Measurements from ENCODE around the gene SERPINE1.
A peak's percentile ranks its signal among the peaks of the same experiment; 100 is the strongest.

The SERPINE1 gene

DNA sequence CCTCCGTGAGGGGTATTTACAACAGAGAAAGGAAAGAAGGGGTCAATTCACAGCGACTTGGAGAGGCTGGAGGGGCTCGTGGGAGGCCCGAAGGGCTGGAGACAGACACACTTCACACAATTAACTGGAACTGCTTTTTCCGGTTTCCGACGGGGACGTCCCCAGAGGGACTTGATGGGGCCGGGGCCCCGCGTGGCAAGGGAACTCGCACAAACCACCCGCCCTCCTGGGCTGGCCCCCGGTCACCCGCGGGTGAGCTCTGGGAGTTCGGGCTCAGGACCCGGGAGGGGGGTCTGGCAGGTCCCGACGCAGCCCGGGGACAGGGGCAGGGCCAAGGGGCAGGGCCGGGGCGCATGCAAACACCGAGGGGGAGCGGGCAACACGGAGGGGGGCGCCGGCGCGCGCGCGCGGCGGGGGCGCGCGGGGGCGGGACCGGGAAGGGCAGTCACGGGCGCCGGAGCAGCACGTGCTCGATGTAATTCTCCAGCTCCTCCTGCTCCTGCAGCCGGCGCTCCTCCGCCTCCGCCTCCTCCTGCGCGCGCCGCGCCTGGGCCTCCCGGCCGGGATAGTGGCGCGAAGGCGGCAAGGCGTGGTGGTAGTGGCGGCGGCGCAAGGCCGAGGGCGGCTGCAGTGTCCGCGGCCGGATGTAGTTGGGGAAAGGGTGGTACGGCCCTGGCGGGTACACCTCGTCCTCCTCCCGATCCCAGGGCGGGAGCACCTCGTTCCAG, 35.8 kb downstream of the SERPINE1 start:
- peak; percentile 35 to 52 for ATAC-seq (replicated peaks)
- no peak for DNase-seq

GRCh38 chr7:101163279-101164070, 36.6 kb downstream of the SERPINE1 start:
- no peak for ATAC-seq (replicated peaks)
- Mint-ChIP-seq H3K27me3 (peaks cover 36 to 46% of the 10 kb centered on the region in 2 donors), H3K27ac (no peak overlapping the region), H3K9me3 (peaks cover 2 to 3% of the 10 kb centered on the region in 2 donors), H3K36me3 (peaks cover 19 to 30% of the 10 kb centered on the region in 2 donors), H3K4me3 (peak overlapping the region; percentile 78 to 84), H3K4me1 (peaks cover 29 to 60% of the 10 kb centered on the region in 2 donors)
- no peak for DNase-seq

More for the DNA sequence above, 35.8 kb downstream of the SERPINE1 start:
- H3K27ac Mint-ChIP-seq, result peak overlapping the region; percentile 85
- H3K4me3 Mint-ChIP-seq, result peak overlapping the region; percentile 75 to 84
- H3K36me3 Mint-ChIP-seq, result peaks cover 19 to 34% of the 10 kb centered on the region in 2 donors
- peaks cover 29 to 38% of the 10 kb centered on the region in 2 donors for H3K27me3 Mint-ChIP-seq
- H3K9me3 Mint-ChIP-seq, result peaks cover 2 to 3% of the 10 kb centered on the region in 2 donors
- peaks cover 26 to 59% of the 10 kb centered on the region in 2 donors for H3K4me1 Mint-ChIP-seq

DNA sequence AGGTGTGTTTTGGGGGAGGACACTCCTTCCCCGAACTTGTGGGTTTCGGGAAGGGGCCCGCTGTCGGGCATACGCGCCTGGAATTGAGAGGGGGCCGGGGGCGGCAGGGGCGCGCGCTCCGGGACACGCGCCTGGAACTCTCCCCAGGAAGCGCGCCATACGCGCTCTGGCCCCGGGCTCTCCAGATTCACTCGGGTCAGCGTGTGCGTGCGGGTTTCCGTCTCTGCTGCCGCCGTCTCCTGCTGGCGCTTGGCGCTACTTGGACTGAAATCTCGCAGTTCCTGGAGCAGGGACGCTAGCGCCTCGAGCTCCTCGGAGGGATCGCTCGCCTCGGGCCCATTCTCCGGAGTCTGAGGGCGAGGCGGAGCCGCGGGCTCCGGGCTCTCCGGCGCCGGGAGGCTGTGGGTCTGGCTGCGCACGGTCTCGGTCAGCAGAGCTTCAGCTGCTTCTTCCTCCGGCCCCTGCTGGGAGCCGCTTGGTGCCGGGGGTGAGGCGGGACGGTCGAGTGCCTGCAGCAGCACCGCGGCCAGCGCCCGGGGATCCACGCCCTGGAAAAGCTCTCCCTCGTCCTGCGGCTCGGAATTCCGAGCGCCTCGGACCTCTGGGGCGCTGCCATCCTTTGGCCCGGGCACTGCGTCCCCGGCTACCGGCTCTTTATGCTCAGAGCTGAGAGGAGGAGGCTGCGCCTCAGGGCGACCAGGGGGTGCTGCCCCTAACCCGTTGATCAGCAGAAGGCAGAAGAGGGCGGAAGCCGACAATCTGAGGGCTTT, 37.4 kb downstream of the SERPINE1 start:
- peaks cover 16 to 22% of the 10 kb centered on the region in 2 donors for H3K36me3 Mint-ChIP-seq
- H3K4me3 Mint-ChIP-seq, result peak overlapping the region; percentile 48 to 84
- no peak for ATAC-seq (replicated peaks)
- H3K4me1 Mint-ChIP-seq, result peaks cover 34 to 66% of the 10 kb centered on the region in 2 donors
- H3K27me3 Mint-ChIP-seq, result peaks cover 44 to 54% of the 10 kb centered on the region in 2 donors
- H3K9me3 Mint-ChIP-seq, result peaks cover 2 to 3% of the 10 kb centered on the region in 2 donors
- H3K27ac Mint-ChIP-seq, result peak overlapping the region; percentile 86
- DNase-seq, result no peak

GRCh38 chr7:101165075-101165957, 38.4 kb downstream of the SERPINE1 start, which contains the start of gene VGF:
Gene VGF (minus strand): TSS chr7:101165569. CDS start chr7:101164843, 726 bp downstream.
- ATAC-seq (replicated peaks), result peak; percentile 82 to 84
- H3K27ac Mint-ChIP-seq, result peak within 1 kb of the TSS; percentile 98
- H3K4me1 Mint-ChIP-seq, result peaks cover 43 to 76% of the 10 kb centered on the region in 2 donors
- DNase-seq, result peak; percentile 83
- H3K27me3 Mint-ChIP-seq, result peaks cover 55 to 64% of the 10 kb centered on the region in 2 donors
- H3K4me3 Mint-ChIP-seq, result peak within 1 kb of the TSS; percentile 84 to 94
- peaks cover 6 to 11% of the 10 kb centered on the region in 2 donors for H3K36me3 Mint-ChIP-seq
- peaks cover 2 to 3% of the 10 kb centered on the region in 2 donors for H3K9me3 Mint-ChIP-seq

DNA sequence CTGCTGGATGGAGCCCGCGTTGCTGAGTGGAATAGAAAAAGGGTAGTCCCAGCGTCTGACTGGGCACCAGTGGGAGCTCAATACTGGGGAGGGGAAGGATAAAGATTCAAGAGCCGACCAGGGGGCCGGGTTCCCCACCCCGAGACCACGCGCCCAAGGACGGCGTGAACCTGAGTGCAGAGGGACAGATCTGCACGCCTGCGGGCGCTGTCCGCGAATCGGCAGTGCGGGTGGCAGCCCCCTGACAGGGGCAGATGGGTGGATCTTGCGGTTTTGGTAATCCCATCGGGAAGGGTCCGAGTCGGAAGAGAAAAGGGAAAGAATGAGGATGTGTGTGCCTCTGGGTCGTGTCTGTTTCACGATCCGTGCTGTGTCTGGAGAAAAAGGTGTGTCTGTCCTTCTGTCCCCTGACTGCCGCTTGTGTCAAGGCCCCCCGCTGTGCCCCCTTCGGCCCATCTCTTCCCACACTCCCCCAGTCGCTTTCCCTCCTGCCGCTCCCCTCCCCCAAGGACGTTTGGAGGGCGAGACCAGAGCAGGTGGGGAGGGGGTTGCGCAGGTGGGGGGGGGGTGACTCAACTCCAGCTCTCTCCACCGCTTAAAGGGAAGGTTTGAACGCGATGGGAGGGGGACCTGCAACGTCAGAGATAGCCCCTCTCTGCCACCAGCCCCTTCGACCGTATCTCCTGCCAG, 39.2 kb downstream of the SERPINE1 start:
- ATAC-seq (replicated peaks), result no peak
- H3K4me1 Mint-ChIP-seq, result peaks cover 48 to 84% of the 10 kb centered on the region in 2 donors
- peak overlapping the region; percentile 84 to 94 for H3K4me3 Mint-ChIP-seq
- H3K9me3 Mint-ChIP-seq, result peaks cover 2 to 3% of the 10 kb centered on the region in 2 donors
- H3K27ac Mint-ChIP-seq, result peak overlapping the region; percentile 98
- DNase-seq, result no peak
- peaks cover 62 to 72% of the 10 kb centered on the region in 2 donors for H3K27me3 Mint-ChIP-seq
- H3K36me3 Mint-ChIP-seq, result peaks cover 4 to 10% of the 10 kb centered on the region in 2 donors

- H3K9me3 Mint-ChIP-seq, result peaks cover 2 to 3% of the 10 kb centered on the region in 2 donors
- no peak for DNase-seq
- H3K4me3 Mint-ChIP-seq, result peak overlapping the region; percentile 84 to 94
- peaks cover 53 to 89% of the 10 kb centered on the region in 2 donors for H3K4me1 Mint-ChIP-seq
- ATAC-seq (replicated peaks), result no peak
- no peak overlapping the region for H3K27ac Mint-ChIP-seq
- H3K27me3 Mint-ChIP-seq, result peaks cover 67 to 77% of the 10 kb centered on the region in 2 donors
- peaks cover 3 to 10% of the 10 kb centered on the region in 2 donors for H3K36me3 Mint-ChIP-seq
Measured at GRCh38 chr7:101166648-101166908, 39.7 kb downstream of the SERPINE1 start.

DNA sequence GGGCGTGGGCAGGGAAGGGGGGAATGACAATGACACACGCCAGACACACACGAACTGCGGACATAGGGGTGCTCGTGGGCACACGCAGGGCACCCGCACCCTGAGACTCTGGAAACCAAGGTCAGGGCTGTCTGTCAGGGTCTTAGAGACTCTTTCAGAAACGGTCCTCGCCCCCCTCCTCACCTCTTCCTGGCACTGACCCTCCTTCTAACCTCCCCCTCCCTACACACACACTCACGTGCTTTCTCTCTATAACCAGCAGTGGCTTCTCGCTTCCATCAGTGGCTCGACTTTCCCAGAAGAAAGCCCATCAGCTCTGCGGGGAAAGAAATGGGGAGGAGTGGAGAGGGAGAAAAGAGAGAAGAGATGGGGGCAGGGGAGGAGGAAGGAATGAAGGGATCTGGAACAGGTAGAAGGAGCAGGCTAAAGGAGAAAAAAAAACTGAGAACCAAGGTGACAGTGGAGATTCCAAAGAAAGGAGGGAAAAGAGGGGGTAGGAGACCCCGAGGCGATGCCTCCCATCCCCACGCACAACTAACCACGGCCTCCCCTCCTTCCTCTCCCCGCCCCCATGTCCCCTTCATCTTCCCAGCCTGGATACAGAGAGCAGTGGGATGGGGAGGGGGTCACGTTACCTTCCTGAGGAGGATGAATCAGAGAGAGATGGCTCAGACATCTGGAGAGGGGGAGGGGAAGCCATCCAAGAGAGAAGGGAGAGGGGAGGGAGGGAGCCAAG, 40.2 kb downstream of the SERPINE1 start:
- no peak for ATAC-seq (replicated peaks)
- H3K27ac Mint-ChIP-seq, result no peak overlapping the region
- H3K4me1 Mint-ChIP-seq, result peaks cover 56 to 93% of the 10 kb centered on the region in 2 donors
- H3K27me3 Mint-ChIP-seq, result peaks cover 72 to 82% of the 10 kb centered on the region in 2 donors
- DNase-seq, result no peak
- H3K36me3 Mint-ChIP-seq, result peaks cover 4 to 12% of the 10 kb centered on the region in 2 donors
- H3K9me3 Mint-ChIP-seq, result peaks cover 2 to 3% of the 10 kb centered on the region in 2 donors
- H3K4me3 Mint-ChIP-seq, result peak overlapping the region in 1 of 2 donors; percentile 14

- Mint-ChIP-seq H3K27ac (no peak overlapping the region), H3K4me3 (peak overlapping the region in 1 of 2 donors; percentile 20), H3K36me3 (peaks cover 4 to 12% of the 10 kb centered on the region in 2 donors), H3K4me1 (peaks cover 56 to 92% of the 10 kb centered on the region in 2 donors), H3K9me3 (peaks cover 2 to 3% of the 10 kb centered on the region in 2 donors), H3K27me3 (peaks cover 74 to 90% of the 10 kb centered on the region in 2 donors)
- DNase-seq (no peak), ATAC-seq (replicated peaks) (no peak)
Measured at GRCh38 chr7:101167645-101168411, 40.9 kb downstream of the SERPINE1 start.

GRCh38 chr7:101168412-101169049, 41.6 kb downstream of the SERPINE1 start:
- no peak for DNase-seq
- H3K4me1 Mint-ChIP-seq, result peaks cover 60 to 96% of the 10 kb centered on the region in 2 donors
- peaks cover 81 to 97% of the 10 kb centered on the region in 2 donors for H3K27me3 Mint-ChIP-seq
- ATAC-seq (replicated peaks), result no peak
- peak overlapping the region in 1 of 2 donors; percentile 52 for H3K4me3 Mint-ChIP-seq
- peak overlapping the region; percentile 47 for H3K27ac Mint-ChIP-seq
- H3K9me3 Mint-ChIP-seq, result peaks cover 2 to 3% of the 10 kb centered on the region in 2 donors
- H3K36me3 Mint-ChIP-seq, result peaks cover 4 to 12% of the 10 kb centered on the region in 2 donors

- Mint-ChIP-seq H3K27ac (peak overlapping the region; percentile 70), H3K4me3 (peak overlapping the region; percentile 17 to 36), H3K4me1 (peaks cover 65 to 96% of the 10 kb centered on the region in 2 donors), H3K27me3 (peaks cover 88 to 100% of the 10 kb centered on the region in 2 donors), H3K9me3 (peaks cover 3 to 7% of the 10 kb centered on the region in 2 donors), H3K36me3 (peaks cover 9 to 17% of the 10 kb centered on the region in 2 donors)
- ATAC-seq (replicated peaks) (no peak), DNase-seq (no peak)
Measured at GRCh38 chr7:101169110-101169837, 42.4 kb downstream of the SERPINE1 start.

Measured in stimulated activated naive B cell treated with anti-CD40 and anti-IgM and Interleukin-4, amounts not matched to agents 10 μg/mL and 1 μg/mL and 100 μg/mL, for 72 hours (primary cell).